Tongue (tissue), 2 donors: Measurements from ENCODE around the gene MYO1D. TPM values are rescaled to one million over a fixed set of nuclear protein-coding genes. Genes with fewer than 3 reads are reported as not detected.
A peak's percentile ranks its signal among the peaks of the same experiment; 100 is the strongest.

ENCODE experiments used
- DNase-seq: peaks from one replicate; pipeline ENCODE4 v3.0.0-alpha.2; 2015
- total RNA-seq: library from RNA; depleted of rRNA; stranded (reverse); fragments of >200 nt; gene quantifications from one replicate; pipeline ENCODE4 v1.2.3, GENCODE V29; 2014

The MYO1D gene
- total RNA-seq, 1 donor from 2014 or later: 25.2 TPM

DNA sequence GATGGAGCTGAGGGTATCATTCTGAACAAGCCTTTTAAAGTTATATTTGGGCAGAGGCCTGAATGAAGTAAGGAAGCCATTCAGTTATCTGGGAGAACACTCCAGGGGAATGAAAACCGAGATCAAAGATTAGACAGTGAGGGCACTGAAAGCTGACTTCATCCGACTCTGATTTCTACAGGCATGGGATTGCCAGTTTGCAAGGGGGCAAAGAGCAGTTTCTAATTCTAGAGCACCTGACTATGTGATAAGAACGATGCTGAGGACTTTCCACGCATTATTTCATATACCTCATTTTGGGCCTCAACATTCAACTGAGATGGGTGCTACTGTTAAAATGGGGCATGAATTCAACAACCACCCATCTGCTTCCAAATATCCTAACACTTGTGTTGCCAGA is 254.4 kb downstream of the MYO1D start:
- no peak for DNase-seq

GRCh38 chr17:32621612-32622312 is 255.2 kb downstream of the MYO1D start:
- DNase-seq: peak; percentile 9

DNA sequence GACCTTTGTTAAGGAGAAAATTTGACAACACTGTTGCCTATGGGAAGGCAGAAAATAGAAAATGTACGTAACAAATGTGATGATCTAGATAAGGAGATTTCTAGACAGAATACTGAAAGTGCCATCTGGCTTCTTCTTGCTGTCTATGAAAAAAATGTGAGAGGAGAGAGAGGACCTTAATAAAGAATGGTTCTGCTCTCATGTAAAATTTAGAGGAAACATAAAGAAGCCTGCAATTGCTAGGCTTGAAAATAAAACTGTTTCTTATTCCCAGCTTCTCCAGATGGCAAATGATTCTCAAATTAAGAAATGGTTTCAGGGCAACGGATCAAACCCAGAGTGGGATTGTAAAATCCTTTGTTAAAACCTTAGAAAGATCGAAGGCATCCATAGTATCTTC is 261.6 kb downstream of the MYO1D start:
- DNase-seq: no peak

DNA sequence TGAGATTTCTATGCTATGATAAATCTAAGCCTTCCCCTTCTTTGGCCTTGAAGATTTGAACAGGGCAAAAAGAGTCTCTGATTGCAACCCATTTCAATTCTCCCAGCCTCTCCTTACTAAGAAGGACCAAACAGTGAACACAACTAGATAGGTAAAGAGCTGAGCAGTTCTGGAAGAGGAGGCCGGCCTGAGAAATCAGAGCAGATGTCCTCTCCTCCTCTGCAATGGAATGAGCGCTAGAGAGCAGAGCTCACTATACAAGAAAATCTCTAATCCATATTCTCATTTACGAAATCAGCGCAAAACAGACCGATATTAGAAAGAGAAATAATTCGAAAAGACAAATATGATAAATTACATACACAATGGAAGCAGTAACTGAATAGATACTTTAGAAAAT is 266.0 kb downstream of the MYO1D start:
- DNase-seq: no peak

- DNase-seq: no peak
Measured at GRCh38 chr17:32609884-32610650, 266.9 kb downstream of the MYO1D start.

DNA sequence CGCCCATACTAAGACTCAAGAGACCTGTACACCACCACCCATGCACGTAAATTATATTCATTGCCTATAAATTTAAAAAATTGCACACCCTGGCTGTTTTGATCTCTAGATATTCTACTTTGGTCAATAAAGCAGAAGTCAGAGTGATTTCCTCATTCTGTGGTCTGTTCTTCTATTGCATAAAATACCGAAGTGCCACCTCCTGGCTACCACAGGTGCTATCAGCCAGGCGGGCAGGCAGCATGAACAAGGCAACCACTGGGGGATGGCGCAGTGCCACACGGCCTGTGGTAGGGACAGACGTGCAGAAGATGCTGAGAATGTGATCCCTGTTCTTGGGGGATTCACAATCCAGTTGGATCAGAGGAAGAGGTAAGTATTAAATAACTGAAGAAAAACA is 267.8 kb downstream of the MYO1D start:
- DNase-seq: peak; percentile 16

DNA sequence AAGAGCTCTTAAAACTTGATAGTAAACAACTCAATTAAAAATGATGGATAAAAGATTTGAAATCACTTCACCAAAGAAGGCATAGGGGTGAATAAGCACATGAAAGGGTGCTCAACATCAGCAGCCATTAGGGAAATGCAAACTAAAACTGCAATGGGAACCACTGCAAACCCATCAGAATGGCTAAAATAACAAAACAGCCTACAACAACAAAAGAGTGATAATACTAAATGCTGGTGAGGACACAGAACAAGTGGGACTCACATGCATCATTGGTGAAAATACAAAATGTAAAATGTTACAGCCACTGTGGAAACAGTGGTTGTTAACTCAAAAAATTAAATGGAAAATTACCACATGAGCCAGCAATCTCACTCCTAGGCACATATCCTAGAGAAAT is 268.7 kb downstream of the MYO1D start:
- no peak for DNase-seq

- DNase-seq: no peak
Measured at GRCh38 chr17:32604966-32605365, 272.0 kb downstream of the MYO1D start.

- no peak for DNase-seq
Measured at GRCh38 chr17:32602396-32602795, 274.5 kb downstream of the MYO1D start.

DNA sequence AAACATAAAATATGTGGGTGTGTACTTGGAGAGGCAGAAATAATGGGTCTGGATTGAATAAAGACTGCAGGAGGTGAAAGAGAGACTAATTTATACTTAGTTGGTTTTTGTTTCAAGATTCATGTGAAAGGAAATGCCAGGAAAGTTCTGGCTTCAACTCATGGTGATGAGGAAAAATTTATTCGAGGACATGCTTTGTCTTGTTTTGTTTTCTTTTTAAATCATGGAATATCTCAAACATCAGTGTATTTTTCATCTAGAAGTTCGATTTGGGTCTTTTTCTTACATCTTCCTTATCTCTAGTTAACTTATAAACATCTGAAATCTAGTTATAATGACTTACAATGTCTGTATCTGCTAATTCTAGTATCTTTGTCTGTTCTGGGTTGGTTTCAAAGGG is 275.1 kb downstream of the MYO1D start:
- no peak for DNase-seq

GRCh38 chr17:32596628-32597027 is 280.3 kb downstream of the MYO1D start:
- peak; percentile 77 for DNase-seq

DNA sequence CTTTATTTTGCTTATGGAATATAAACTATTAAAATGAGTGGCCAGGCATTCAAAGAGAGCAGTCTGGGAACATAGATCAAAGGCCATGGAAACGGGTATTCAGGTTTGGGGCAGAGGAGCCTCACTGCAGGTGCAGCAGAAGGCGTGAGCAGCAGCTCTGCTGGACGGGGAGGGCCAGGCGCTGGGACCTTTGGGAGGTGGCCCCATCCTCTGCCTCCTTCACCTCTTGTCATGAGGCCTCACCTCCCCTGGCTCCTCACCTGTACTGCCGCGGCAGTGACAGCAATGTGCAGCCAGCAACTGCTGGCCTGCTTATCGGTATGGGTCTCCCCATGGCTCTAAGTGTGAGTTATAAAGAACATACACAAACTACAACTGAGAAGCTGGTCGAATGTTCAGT is 280.7 kb downstream of the MYO1D start:
- no peak for DNase-seq

DNA sequence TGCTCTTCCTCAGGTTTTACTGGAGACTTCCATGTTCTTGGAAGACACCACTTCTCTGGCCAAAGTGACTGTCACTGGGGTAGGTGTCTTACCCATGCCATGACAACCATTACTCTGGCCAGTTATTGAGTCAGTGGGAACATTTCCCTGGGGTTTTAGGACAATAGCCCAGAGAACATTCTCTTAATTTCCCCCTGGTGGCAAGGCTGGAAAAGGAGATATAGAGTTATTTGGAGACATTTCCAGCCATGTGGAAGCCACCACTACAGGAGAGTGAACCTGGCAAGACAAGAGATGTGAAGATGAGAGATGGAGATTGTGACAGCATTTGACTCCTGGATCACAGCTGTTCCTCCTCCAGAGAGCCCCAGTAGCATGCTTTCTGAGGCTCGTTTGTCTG is 283.9 kb downstream of the MYO1D start:
- no peak for DNase-seq

DNA sequence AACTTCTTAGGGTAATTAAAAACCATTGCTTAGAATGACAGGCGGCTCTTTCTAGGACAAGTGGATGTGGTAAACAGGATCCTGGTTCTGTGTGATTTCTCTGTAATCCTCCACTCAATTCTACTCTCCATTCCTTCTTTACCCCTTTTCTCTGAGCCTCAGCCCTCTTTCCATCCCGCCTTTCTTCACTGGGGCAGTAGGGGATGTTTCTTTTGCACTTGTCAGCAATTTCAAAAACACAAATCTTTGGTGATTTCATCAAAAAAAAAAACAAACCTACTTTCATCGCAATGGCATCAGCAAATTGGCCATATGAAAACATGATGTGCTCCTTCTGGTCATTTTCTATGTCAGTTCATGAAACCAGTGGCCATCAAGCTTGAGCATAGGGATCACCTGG is 285.5 kb downstream of the MYO1D start:
- no peak for DNase-seq

- no peak for DNase-seq
Measured at GRCh38 chr17:32590974-32591373, 285.9 kb downstream of the MYO1D start.

DNA sequence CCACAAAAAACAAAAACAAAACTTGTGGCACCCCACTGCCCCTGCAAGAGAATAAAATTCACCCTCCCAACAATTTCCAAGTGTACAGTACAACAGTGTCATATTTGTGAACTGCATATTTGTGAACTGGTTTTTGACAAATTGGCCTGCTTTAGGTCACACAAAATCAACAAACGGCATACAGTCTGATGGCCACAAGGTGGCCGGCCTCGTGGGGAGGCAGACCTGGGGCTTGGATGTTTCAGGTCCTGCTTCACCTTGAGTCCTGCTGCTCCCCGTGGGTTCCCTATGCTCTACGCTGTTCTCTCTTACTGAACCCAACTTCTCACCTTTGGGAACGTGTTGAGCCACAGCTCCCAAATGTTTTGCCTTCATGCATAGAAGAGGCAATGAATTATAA is 287.9 kb downstream of the MYO1D start:
- DNase-seq: no peak

DNA sequence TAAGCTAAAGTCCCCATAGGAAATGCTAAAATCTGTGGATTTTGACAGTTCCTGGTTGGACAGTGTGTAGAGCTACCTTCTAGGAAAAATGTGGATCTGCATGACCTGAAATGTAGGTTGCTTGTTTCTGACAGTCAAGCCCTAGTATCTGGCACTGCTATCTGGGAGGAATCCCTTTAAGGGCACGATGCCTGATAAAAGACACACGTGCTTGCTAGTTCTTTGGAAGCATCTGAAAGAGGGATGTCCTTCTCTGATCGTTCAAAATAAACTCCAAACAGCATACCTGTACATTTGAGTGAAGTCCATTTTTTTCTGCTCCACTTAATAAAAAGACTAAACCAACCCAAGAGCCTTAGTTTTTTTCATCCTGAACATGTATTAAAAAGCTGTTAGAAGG is 288.8 kb downstream of the MYO1D start:
- DNase-seq: no peak

GRCh38 chr17:32586666-32587065 is 290.3 kb downstream of the MYO1D start:
- DNase-seq: peak; percentile 22

DNA sequence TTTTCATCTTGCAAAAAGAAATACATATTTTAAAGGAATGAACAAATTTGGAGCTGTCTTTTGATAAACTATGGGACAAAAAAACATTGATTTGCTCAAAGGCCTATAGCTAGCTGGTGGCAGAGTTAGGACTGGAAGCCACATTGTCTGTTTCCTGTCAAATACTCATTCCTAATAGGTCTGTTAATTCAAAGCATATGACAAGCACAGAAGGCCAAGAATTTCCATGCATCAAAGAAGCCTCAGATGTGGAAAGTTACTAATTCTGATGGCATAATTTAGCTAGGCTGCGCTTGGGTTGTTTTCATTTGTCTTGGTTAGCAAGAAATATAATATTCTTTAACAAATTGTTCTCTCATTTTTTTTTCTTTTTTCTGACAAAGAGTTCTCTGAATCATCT is 292.1 kb downstream of the MYO1D start:
- DNase-seq: no peak

GRCh38 chr17:32583053-32583452 is 293.9 kb downstream of the MYO1D start:
- no peak for DNase-seq

DNA sequence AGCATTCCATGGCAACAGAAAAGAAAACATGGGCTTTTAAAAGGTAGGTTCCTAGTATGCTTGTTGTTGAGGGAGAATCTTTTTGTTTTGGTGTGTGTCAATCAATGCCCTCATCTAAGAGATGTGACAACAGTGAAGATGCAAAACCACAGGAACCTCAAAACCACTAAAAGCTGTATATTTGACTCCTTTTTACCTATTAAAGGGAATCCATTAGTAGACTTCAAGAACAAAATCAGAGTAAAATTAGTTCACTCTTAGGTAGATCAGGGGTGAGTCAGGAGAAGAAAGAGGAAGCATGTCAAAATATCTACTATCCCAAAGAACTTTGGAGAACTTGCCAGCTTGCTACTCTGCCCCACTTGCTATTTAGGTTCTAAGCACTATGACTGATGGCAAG is 301.1 kb downstream of the MYO1D start:
- no peak for DNase-seq

DNA sequence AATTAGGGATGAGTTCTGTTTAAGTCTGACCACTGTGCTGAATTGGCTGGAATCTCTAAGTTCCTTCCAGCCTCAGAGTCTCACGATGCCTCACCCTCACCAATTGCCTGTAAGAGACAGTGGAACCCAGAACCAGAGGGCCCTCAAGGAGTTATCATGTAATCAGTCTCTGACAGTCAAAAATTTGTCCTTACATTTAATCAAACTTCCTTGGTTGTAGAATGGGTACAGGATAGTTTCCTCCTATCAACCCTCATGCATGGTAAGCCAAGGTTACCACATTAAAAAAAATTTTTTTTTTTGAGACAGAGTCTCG is 306.9 kb downstream of the MYO1D start:
- no peak for DNase-seq

DNA sequence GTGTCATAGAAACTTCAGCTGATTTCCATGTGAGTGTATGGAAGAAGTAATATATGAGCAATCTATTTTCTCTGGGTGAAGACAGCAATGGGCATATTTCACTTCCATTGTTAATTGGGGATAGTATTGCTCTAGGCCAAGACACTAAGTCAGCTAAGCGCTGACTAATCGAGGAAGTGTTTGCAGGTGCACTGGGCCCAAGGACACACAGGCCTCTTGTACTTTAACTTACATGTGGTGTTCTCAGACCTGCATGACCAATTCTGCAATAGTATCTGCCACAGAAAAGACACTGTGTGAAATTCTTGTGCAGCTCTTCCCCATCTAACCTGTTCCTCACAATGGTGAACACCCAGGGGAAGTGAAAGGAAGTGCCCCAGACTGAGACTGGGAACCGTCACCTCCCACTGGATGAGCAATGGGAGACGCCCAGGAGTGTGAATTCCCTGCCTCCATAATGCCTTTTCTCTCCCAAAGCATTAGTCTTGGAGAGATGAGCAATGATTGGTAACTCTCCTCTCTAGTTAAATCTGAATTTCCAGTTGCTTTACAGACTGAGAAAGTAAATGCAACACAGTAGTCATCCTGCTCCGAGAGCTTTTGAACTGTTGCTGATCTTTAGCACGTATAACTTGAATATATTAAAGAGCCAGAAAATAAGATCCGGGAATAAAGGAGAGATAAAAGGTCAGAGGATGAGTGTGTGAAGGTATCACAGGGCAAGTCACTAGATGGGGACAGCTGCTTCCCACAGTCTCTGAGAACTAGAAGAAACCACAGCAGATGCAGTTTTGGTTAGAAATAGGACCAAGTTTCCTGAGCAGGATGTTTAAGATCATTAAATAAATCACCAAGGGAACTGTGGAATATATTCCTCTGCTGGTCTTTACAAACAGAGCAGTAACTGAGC is 307.5 kb downstream of the MYO1D start:
- no peak for DNase-seq
